Measurements from ENCODE around the gene SDR42E2.

SDR42E2 gene

DNA sequence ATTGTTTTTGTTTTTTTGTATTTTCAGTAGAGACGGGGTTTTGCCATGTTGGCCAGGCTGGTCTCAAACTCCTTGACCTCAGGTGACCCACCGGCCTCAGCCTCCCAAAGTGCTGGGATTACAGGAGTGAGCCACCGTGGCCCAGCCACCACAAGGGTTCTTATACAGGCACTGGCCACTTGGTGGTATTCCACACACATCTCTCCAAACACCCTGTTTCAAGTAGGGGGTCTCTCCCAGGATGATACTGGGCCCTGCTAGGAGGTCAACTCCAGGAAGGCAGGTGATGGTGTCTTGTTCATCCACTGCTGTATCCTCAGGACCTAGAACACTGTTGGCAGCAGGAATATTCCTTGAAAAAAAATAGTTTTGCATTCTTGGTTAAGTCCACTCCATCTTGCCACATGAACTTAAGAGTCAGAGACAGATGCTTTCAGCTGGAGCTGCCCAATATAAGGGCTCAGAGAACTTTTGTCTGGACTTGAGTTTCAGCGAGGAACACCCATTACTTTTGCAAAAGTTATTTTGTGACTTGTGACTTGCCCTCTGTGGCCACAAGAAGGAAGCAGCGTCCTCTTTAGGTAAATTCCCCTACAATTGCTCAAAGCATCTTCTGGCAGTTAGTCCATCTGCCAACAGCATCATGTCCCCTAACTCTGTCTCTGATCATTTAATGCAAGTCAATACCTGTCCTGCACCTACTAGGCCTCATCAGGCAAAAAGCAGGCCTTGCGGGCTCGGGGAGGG, 36.4 kb downstream of the SDR42E2 start:
- H3K4me1 ChIP-seq (ENCODE audit: control insufficient read depth, low read length), result peaks cover 34% of the 10 kb centered on the region

DNA sequence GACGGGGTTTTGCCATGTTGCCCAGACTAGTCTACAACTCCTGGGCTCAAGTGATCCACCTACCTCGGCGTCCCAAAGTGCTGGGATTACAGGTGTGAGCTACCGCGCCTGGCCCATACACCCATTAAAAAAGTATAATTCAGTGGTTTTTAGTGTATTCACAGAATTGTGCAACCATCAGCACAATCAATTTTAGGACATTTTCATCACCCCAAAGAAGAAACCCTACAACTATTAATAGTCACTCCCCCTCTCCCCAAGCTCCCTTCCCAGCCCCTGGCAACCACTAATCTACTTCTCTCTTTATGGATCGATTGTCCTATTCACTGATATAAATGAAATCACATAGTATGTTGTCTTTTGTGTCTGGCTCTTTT, 39.9 kb downstream of the SDR42E2 start:
- H3K4me1 ChIP-seq (ENCODE audit: control insufficient read depth, low read length), result peaks cover 28% of the 10 kb centered on the region
- TF ChIP-seq EZH2phosphoT487 (IDR thresholded peaks at IDR 0.05; ENCODE audit: borderline replicate concordance, low read length) (no peak), CTCF (IDR thresholded peaks at IDR 0.05; ENCODE audit: low read depth, low read length, poor library complexity, severe bottlenecking) (no peak)
- peaks cover 10% of the 10 kb centered on the region for H3K79me2 ChIP-seq (ENCODE audit: control insufficient read depth, low read length)
- no peaks in the 10 kb centered on the region for H3K27me3 ChIP-seq (ENCODE audit: control insufficient read depth, low read length)
- H3K4me3 ChIP-seq (ENCODE audit: low read length), result no peak overlapping the region
- no peaks in the 10 kb centered on the region for H3K9me3 ChIP-seq (ENCODE audit: control insufficient read depth, insufficient read depth, low read length)
- peaks cover 16% of the 10 kb centered on the region for H3F3A ChIP-seq (ENCODE audit: control insufficient read depth, insufficient read depth)
- no peaks in the 10 kb centered on the region for H3K9me2 ChIP-seq (replicated peaks; ENCODE audit: control insufficient read depth, low read length)
- H3K36me3 ChIP-seq (ENCODE audit: control insufficient read depth, low read length), result peaks cover 4% of the 10 kb centered on the region; the same call in 1 of the 2 replicates
- no peak overlapping the region for H3K4me2 ChIP-seq (ENCODE audit: low read length)
- no peaks in the 10 kb centered on the region for H4K20me1 ChIP-seq (ENCODE audit: control insufficient read depth, insufficient read depth, low read depth, low read length)
- H3K27ac ChIP-seq (ENCODE audit: low read depth, low read length), result no peak overlapping the region

More for the DNA sequence above, 36.4 kb downstream of the SDR42E2 start:
- H4K20me1 ChIP-seq (ENCODE audit: control insufficient read depth, insufficient read depth, low read depth, low read length), result no peaks in the 10 kb centered on the region
- no peak overlapping the region for H3K27ac ChIP-seq (ENCODE audit: low read depth, low read length)
- 0 out of 2 replicates have a peak overlapping the region, but pooled peaks have one; percentile 5 for H3K4me2 ChIP-seq (ENCODE audit: low read length)
- H3K79me2 ChIP-seq (ENCODE audit: control insufficient read depth, low read length), result no peaks in the 10 kb centered on the region
- no peaks in the 10 kb centered on the region for H3K9me2 ChIP-seq (replicated peaks; ENCODE audit: control insufficient read depth, low read length)
- H3K36me3 ChIP-seq (ENCODE audit: control insufficient read depth, low read length), result no peaks in the 10 kb centered on the region
- no peaks in the 10 kb centered on the region for H3K9me3 ChIP-seq (ENCODE audit: control insufficient read depth, insufficient read depth, low read length)
- no peak overlapping the region for H3K4me3 ChIP-seq (ENCODE audit: low read length)
- TF ChIP-seq EZH2phosphoT487 (IDR thresholded peaks at IDR 0.05; ENCODE audit: borderline replicate concordance, low read length) (no peak), CTCF (IDR thresholded peaks at IDR 0.05; ENCODE audit: low read depth, low read length, poor library complexity, severe bottlenecking) (peak; percentile 8)
- H3F3A ChIP-seq (ENCODE audit: control insufficient read depth, insufficient read depth), result peaks cover 10% of the 10 kb centered on the region; the same call in 1 of the 2 replicates
- no peaks in the 10 kb centered on the region for H3K27me3 ChIP-seq (ENCODE audit: control insufficient read depth, low read length)

GRCh38 chr16:22203091-22203490, 40.8 kb downstream of the SDR42E2 start:
- Histone ChIP-seq H3K36me3 (ENCODE audit: control insufficient read depth, low read length) (peaks cover 4% of the 10 kb centered on the region; the same call in 1 of the 2 replicates), H3K4me3 (ENCODE audit: low read length) (no peak overlapping the region), H4K20me1 (ENCODE audit: control insufficient read depth, insufficient read depth, low read depth, low read length) (peaks cover 4% of the 10 kb centered on the region; the same call in 1 of the 2 replicates), H3K9me3 (ENCODE audit: control insufficient read depth, insufficient read depth, low read length) (no peaks in the 10 kb centered on the region), H3K79me2 (ENCODE audit: control insufficient read depth, low read length) (peaks cover 18% of the 10 kb centered on the region), H3K27ac (ENCODE audit: low read depth, low read length) (no peak overlapping the region), H3F3A (ENCODE audit: control insufficient read depth, insufficient read depth) (peaks cover 14% of the 10 kb centered on the region), H3K9me2 (replicated peaks; ENCODE audit: control insufficient read depth, low read length) (no peaks in the 10 kb centered on the region), H3K27me3 (ENCODE audit: control insufficient read depth, low read length) (no peaks in the 10 kb centered on the region), H3K4me2 (ENCODE audit: low read length) (no peak overlapping the region), H3K4me1 (ENCODE audit: control insufficient read depth, low read length) (peaks cover 36% of the 10 kb centered on the region)
- no peak for TF ChIP-seq CTCF (IDR thresholded peaks at IDR 0.05; ENCODE audit: low read depth, low read length, poor library complexity, severe bottlenecking)
- no peak for TF ChIP-seq EZH2phosphoT487 (IDR thresholded peaks at IDR 0.05; ENCODE audit: borderline replicate concordance, low read length)

Data from DOHH2 (cell line).